HG03135 (cell line): ENCODE results near the gene HSPD1.

ENCODE experiments used
- ATAC-seq: cut with Tn5 transposase; IDR thresholded peaks from one replicate; pipeline ENCODE4 v1.9.1; 2021; ENCODE audit warnings: mild to moderate bottlenecking, moderate library complexity; ENCODE audit not compliant: unreplicated experiment

Gene HSPD1

DNA sequence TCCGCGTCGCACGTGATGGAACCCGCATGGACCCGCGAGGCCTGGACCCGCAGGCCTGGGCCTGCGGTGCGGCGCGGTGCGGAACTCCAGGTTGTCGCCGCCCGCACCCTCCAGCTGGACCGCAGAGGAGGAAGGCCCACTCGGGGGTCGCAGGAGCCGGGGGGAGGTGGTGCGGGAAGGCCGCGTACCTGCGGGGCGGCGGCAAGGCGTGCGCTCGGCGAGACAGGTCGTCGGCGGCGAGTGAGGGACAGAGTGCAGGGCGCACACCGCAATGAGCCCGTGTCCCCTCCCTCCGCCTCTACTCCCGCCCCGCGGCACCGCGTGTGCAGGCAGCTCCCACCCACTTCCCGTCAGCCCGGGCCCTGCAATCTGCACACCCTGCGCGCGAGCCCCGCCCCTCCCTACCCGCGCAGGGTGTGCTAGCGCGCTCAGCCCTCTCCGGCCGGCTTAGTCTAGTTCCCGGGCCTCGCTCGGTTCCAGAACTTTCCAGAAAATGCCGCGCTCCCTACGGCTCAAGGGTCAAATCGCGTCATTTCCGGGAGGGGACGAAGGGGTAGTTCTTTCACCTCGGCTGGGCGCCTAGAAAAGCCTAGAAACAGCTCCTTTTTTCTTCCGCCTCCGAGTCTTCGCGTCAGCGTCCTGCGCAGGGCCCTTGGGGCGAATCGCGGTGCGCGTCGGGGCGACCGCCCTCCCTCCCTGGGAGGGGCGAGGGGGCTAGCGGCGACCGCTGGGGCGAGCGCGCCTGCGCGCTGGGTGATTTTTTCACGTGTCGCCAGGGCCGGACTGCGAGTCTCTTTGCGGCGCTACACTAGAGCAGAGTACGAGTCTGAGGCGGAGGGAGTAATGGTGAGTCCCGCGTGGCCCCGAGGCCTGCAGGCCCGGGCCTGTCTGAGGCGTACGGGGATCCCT, at the start of gene HSPD1, which contains the start of gene HSPE1:
Gene HSPD1, minus strand, starts transcription at position 247 of the 909 bp plus-strand sequence. CDS start 992 bp downstream, outside the sequence.
Gene HSPE1, plus strand, starts transcription at position 786 of the 909 bp plus-strand sequence. Its CDS starts 58 bp downstream, at position 844.
- peak; percentile 81 for ATAC-seq

DNA sequence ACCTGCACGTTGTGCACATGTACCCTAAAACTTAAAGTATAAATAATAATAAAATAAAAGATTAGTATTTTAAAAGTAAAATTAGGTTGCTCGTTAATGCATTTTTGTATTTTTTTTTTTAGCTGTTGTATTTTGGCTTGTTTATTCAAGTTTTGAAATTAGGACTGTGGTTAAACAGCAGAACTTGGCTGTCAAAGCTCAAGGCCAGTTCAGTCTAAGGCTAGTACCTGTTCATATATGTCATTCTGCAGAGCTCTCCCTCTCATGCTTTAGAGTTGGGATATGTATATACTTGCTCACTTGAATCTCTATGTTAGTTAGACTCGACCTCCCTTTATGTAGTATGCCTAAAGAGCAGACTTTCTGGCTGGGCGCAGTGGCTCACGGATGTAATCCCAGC, 48.9 kb upstream of the HSPD1 start:
- no peak for ATAC-seq

DNA sequence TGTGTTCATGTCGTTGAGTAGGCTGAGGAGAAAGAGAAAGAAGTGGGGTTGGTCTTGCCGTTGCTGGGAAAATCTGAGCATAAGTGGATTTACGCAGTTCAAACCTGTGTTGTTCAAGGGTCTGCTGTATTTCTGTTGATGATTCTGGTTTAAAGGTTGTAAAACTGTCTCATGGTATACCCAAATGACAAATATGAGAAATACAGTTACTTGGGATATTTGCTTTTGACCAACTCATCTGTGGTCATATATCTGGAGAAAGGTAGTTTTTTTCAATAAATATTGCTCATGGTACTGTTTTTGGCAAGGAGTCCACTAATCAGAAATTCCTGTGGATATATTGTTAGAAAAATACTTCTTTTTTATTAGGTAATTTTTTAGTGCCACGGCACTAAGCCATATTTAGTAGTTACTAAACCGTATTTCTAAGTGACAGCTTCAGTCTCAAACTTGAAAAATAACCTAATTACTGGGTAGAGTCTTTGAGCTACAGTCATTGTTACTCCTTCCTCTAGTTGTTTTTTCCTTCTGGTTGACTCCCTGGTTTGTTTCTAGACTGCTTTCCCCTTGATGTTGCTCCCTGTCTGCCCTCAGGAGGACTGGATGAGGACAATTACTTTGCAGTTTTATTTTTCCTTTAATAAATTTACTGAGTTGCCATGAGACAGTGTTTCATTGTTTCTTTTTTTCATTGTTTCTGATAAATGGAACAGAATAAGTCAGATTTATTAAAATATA, 47.7 kb upstream of the HSPD1 start:
- ATAC-seq, result no peak

DNA sequence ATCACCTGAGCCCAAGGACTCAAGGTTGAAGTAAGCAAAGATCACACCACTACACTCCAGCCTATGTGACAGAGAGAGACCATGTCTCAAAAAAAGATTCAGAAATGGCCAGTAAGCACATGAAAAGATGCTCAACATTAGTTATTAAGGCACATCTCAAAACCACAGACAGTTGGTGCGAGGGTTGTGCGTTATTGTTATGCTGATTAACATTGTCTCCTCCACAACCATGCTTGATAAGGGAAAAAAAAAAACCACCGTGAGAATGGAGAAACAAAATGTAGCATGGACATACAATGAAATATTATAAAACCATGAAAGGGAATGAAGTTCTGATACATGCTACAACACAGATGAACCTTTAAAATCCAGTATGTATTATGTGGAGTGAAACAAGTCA, 43.6 kb upstream of the HSPD1 start:
- ATAC-seq, result no peak

DNA sequence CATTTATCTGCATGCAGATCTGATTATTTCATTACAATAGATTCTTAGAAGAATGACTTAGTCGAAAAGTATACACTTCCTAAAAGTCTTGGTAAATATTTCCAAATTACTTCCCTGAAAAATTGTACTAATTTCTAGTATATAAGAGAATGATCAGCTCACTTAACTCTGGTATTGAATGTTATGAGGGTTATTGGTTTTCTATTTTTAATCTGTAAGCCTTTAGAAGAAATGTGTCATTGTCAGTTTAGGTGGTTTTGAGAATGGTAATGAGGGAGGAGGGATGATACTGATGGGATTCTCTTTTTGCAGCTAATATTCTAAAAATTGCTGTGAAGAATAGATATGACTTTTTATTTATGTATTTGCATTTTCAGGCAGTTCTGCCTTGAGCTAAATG, 40.1 kb upstream of the HSPD1 start:
- no peak for ATAC-seq

DNA sequence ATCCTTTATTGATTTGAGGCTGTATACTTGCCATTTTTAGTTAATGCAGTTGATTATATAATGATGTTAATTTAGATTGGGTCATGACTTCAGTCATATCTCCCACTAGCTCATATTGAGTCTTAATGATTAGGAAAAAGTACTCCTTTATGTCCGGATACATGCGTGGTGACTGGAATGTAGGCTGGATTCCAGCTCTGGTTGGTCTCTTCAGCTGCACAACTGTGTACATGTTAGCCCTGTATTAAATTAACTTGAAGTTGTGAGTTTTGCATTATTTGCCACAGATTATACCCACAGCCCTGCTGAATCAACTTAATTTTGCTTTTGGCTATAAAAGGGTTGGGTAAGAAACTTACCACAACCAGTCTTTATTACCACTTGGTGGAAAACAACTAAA, 38.8 kb upstream of the HSPD1 start:
- ATAC-seq, result no peak

DNA sequence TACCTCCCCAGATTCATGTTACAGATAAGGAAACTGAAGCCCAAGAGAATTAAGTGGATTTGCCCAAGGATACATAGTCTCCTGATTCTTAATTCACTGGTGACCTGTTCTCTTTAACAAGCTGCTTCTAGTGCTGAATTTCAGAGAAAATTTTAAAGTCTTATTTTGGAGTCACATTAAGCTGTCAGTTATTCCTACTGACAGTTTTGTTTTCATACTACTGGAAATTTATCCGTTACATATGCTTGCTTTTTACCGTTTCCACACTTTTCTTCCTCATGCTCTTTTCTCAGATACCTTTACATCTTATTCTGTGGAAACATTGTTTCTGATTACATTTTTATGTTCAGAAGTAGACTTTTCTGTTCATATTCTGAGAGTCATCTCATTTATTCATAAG, 17.5 kb upstream of the HSPD1 start:
- ATAC-seq, result no peak

DNA sequence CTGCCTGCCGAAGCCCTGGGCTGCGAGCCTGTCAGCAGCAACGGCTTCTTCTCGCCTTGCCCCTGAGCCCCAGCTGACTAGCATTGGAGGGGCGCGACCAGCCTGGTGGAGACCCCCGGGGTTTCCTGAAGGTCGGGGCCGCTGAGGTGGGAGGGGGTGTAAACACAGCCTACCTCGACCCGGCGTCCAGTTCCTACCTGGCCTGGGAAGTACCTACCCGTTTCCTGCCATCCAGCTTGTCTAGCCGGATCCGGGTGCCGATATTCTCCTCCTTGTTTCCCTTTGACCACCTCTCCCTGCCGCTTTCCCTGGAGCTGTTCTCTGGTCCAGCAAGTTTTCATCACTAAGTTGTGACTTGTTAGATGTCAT, 16.7 kb upstream of the HSPD1 start:
- ATAC-seq, result peak; percentile 17

DNA sequence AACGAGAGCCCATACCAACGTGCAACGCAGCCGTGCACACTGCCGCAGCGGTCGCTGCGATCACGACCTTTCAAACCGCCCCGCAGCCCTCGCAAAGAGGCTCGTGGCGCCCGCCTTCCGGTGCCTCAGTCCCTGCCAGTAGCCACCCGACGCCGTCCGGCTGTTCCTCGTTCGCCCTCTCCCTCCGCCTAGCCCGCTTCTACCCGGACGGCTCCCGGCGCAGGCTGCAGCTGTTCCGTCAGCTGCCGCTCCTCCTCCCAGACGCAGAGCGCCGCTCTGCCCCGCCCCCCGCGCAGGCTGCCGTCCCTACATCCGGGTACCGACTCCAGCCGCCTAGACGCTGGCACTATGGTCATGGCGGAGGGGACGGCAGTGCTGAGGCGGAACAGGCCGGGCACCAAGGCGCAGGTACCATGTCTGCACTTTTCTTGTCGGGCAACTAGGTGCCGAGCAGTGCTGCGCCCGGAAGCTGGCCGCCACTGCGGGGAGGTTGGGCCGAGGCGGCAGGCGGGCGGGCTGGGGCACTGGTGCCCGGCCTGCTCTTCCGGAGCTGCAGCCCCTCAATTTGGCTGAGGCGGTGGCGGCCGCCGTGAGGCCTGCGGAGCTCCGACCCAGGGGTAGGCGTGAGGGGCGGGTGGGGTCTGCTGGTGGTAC, 16.2 kb upstream of the HSPD1 start, which contains the start of gene MOB4:
Gene MOB4, plus strand, starts transcription at position 328 of the 654 bp plus-strand sequence. Its CDS starts 21 bp downstream, at position 349.
- peak; percentile 95 for ATAC-seq

DNA sequence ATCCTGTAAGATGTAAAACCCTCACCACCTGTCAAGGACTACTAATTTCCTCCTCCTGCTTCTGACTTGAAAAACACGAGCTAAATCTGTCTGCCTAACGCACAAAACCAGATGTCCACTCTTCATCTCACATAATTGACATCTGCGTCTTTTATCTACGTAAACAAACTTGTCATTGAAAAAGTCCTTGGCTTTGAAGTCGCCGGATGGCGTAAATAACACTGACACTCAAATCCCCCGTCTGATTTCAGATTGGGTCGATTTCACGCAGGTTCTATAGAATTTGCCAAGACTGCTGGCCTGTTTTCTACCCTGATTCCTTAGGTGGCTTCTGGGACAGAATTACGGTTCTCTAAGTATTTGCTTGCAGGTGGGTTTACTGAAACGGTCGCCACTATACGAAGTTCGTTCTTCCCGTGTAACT, 15.7 kb upstream of the HSPD1 start:
- ATAC-seq, result peak; percentile 3

DNA sequence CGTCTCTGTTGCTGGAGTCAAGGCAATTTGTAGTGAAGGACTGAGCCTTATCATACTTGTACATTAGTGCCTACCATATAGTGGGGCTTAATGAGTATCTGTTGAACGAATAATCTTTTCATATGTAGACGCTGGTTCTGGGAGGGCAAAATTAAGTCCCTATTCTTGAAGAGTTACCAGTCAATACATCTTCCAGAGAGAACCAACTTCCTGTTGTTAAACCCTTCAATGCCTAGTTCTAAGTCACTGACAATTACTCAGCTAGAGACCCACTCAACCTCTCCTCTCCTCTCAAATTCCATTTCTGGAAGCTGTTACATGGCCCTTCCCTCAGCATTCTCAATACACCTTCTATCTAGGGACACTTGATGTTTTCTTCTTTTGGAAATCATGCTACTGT, 15.1 kb upstream of the HSPD1 start:
- no peak for ATAC-seq

DNA sequence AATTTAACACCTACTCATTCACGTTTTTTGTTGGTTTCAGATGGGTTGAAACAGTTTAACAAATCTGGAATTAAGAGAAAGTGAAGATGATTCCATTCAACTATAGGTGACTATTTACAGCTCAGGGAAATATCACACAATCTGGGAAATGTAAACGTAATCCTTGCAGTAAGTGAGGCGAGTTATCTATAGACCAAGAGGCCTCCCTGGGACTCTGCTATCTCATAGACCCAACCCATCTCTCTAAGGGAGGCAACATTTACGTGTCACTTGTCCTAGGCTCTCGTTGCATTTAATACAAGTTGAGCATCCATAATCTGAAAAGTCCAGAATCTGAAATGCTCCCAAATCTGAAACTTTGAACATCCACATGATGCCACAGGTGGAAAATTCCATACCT, 14.3 kb upstream of the HSPD1 start:
- ATAC-seq, result no peak

DNA sequence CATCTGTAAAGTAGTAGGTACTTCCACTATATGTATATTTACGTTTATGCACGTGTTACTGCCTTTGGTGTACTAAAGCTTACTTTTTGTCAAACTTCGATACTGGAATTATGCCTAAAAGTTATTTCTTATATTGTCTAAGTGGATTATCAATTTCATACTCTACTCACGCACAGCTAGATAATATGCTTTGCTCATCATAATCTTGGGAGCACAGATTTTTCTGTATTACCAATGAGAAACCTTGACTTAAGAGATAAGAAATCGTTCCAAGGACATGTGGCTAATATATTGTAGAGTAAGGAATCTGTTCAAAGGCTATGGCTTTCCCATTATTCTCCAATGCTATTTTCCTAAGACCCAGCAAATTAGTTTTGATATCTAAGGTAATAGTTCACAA, 7.0 kb upstream of the HSPD1 start:
- ATAC-seq, result no peak

DNA sequence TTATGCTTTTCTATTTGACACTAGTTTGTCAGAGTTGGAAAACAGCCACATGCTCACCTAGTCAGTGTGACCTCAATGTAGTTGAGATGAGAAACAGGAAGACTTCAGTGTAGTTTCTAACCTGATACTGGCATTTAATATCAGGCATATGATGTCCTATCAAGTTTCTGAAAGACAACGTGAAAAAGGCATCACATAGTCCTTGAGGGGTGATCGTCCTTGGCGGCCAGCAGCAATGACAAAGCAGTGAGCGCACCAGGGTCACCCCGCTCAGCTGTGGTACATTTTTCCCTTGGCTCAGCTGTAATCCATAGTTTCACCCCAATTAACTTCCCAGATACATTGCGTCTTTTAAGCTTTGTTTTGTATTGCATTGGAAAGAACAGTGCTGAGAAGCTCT, 4.9 kb upstream of the HSPD1 start:
- ATAC-seq, result no peak

DNA sequence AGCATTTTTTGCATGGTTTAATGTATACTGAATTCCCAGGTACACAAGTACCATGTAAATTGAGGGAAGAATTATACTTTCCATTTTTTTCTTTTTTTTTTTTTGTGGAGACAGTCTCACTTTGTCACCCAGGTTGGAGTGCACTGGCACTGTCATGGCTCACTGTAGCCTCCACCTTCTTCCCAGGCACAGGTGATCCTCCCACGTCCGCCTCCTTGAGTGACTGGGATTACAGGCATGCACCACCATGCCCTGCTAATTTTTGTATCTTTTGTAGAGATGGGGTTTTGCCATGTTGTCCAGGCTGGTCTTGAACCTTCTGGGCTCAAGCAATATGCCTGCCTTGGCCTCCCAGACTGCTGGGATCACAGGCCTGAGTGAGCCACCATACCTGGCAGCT, 4.4 kb upstream of the HSPD1 start:
- ATAC-seq, result no peak

DNA sequence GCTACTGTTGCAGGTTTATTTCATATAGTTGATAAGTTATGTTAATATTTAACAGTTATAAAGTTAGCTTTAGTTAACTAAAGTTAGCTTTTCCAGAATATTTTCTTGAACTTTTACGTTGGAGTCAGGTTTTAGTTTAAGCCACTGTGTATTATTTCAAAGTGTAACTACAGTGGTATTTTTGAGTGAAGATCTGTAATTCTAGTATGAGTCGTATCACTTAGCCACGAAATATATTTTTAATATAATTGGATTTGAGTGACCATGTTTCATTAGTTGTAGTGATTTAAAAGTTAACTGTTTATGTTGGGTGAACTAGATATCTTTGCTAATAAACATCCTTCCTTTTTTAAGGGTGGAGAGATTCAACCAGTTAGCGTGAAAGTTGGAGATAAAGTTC, 3.0 kb upstream of the HSPD1 start:
- no peak for ATAC-seq

DNA sequence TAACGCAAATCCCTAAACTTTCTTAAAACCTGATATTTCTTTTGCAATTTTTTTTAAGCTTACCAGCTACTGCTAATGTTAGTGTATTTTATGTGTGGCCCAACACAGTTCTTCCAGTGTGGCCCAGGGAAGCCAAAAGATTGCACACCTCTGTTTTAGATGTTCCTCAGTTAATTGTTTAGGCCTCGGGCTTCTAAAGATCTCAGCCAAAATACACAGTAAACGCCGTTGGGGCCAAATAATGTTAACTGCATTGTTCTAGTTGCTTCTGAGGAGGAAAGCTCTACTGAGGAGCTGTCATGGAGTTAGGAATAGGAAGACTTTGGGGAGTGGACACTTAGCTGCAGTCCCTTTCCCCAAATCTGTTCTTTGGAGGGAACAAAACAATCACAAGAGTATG, 2.6 kb upstream of the HSPD1 start:
- ATAC-seq, result no peak

DNA sequence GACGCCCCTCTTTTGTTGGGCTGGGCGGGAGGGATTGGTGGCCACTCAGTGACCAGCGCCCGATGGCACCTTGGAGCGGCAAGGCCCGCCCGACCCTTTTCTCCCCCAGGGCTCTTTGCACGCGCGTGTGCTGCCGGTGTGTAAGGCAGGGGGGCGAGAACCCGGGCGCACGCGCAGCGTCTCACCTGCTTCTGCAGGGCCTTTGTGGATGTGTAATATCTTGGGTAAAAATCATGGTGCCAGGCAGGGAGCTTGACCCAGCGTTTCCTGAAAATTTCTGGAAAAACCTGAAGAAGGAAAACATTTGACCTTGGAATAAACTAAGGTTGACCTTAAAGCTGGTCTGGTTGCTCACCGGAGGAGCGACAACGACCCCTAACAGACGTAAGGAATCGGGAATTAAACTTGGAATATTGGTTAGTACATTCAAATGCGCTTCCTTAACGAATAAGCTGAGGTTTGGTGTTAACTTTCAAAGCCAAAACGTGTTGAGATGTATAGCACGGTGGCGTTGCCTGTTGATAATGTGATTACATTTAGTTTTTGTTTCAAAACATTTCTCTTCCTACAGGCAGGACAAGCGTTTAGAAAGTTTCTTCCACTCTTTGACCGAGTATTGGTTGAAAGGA, 977 bp upstream of the HSPD1 start:
- peak; percentile 5 for ATAC-seq

DNA sequence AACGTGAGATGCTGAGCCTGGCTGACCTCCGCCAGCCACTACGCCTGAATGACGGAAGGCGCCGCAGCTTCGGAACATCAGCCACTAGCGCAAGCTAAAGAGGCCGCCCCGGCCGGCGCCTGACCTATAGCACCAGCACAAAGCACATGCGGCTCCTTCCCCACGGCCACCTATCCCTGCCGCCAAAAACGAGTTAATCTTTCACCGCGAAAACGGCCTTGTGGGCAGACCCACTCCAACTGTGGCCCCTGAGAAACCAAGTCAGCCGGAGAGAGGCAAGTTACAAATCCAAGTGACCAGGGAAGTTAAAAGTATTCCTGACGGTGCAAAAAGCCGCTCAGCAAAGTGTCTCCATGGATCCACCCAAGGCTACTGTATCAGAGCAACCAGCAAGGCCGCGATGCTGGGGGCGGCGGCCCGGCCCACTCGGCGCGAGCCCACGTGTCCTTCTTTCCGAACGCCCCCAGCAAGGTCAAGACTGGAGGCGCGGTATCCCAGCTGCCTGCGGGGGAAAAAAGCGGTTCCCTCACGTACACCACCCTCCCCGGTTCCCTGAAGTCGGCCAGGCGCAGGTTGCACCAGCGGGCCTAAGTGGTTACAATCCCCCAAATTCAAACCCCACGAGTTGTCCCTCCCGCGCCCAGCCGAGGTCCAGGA, 575 bp downstream of the HSPD1 start:
- ATAC-seq, result peak; percentile 21

DNA sequence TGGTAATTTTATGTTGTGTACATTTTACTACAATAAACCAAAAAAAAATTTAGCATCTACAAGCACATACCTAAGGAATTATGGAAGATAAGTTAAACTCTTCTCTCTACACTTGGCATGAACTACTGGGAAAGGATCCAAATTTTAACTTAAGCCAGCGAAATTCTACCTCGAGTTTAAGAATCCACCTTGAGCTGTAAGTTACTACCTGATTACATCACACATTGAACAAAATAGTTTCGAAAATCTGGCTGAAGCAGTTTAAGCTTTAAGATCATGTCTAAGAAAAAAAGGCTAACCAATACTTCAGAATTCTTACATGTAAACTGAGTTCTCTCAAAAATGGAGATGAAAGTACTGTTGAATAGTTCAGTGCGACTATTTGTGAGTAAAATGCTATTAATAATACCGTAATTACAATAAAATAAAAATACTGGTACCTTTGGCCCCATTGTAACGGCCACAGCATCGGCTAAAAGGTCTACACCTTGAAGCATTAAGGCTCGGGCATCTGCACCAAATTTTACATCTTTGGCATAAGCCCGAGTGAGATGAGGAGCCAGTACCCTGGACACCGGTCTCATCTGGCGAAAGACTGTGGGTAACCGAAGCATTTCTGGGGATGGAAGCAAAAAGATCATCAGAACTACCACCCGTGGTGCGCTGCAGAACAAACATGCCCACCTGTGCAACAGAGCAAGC, 1.3 kb downstream of the HSPD1 start:
- no peak for ATAC-seq
